Measurements from ENCODE around the gene CHRNA10.

CHRNA10 gene

DNA sequence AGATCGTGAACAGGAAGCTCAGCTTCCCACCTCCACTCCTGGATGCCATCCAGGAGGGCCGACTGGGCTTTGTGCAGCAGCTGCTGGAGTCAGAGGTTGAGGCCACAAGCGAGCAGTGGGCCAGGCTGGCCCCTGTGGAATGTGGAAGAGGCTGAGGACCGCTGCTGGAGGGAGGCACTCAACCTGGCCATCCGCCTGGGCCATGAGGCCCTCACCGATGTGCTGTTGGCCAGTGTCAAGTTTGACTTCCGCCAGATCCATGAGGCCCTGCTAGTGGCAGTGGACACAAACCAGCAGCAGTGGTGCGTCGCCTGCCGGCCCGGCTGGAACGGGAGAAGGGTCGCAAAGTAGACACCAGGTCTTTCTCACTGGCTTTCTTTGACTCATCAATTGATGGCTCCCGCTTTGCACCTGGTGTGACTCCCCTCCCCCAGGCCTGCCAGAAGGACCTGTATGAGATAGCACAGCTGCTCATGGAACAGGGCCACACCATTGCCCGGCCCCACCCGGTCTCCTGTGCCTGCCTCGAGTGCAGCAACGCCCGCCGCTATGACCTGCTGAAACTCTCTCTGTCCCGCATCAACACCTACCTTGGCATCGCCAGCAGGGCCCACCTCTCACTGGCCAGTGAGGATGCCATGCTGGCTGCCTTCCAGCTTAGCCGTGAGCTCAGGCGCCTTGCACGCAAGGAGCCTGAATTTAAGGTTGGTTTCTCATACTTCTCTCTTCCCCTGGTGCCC lies 54.3 kb downstream of the CHRNA10 start:
- Histone ChIP-seq H3K36me3 (ENCODE audit: control insufficient read depth, insufficient read depth, low read length) (no peaks in the 10 kb centered on the region), H3K27me3 (ENCODE audit: control insufficient read depth, insufficient read depth, low read length, poor library complexity, severe bottlenecking) (no peaks in the 10 kb centered on the region), H3K4me3 (ENCODE audit: insufficient read depth, low read depth, low read length) (no peak overlapping the region), H3K27ac (ENCODE audit: insufficient read depth, low read depth, low read length, poor library complexity, severe bottlenecking) (no peak overlapping the region), H3K4me1 (ENCODE audit: control insufficient read depth, insufficient read depth, low read length) (no peaks in the 10 kb centered on the region), H3K9me3 (ENCODE audit: control insufficient read depth, low read length) (peaks cover 2% of the 10 kb centered on the region)
- WGBS, 2 experiments, result 90 to 91% methylated on average over 25 of the region's 25 CpGs

DNA sequence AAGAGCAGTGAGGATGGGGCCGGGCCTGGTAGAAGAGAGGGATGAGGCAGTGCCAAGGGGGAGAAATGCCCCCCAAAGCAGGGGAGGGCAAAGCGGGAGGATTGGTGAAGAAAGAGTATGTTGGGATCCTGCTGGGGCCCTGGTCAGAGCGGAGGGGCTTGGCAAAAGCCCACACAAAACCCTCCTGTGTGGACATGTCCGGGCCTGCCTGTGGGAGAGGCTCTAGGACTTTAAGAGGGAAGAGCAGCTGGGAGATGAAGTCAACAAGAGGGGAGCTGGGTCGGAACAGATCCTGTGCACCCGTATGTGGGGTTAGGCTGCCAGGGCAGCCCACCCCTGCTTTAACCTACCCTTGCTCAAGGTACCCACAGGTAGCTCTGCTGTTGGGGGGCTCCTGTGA lies 55.2 kb downstream of the CHRNA10 start:
- no peak overlapping the region for H3K27ac ChIP-seq (ENCODE audit: insufficient read depth, low read depth, low read length, poor library complexity, severe bottlenecking)
- H3K27me3 ChIP-seq (ENCODE audit: control insufficient read depth, insufficient read depth, low read length, poor library complexity, severe bottlenecking), result no peaks in the 10 kb centered on the region
- H3K4me3 ChIP-seq (ENCODE audit: insufficient read depth, low read depth, low read length), result no peak overlapping the region
- H3K4me1 ChIP-seq (ENCODE audit: control insufficient read depth, insufficient read depth, low read length), result no peaks in the 10 kb centered on the region
- H3K36me3 ChIP-seq (ENCODE audit: control insufficient read depth, insufficient read depth, low read length), result no peaks in the 10 kb centered on the region
- 92 to 93% methylated on average over 6 of the region's 6 CpGs for WGBS, 2 experiments
- peaks cover 2% of the 10 kb centered on the region for H3K9me3 ChIP-seq (ENCODE audit: control insufficient read depth, low read length)
